ENCODE measurements around the gene SLC25A34. TPM values are rescaled to one million over a fixed set of nuclear protein-coding genes. Genes with fewer than 3 reads are reported as not detected.

SLC25A34 gene
- total and polyA plus RNA-seq, 10 of the 15 experiments (the other 5 are each of a cell fraction or from before 2014, with no cell fraction given) = 0.02 to 1.6 (median 0.39) TPM

DNA sequence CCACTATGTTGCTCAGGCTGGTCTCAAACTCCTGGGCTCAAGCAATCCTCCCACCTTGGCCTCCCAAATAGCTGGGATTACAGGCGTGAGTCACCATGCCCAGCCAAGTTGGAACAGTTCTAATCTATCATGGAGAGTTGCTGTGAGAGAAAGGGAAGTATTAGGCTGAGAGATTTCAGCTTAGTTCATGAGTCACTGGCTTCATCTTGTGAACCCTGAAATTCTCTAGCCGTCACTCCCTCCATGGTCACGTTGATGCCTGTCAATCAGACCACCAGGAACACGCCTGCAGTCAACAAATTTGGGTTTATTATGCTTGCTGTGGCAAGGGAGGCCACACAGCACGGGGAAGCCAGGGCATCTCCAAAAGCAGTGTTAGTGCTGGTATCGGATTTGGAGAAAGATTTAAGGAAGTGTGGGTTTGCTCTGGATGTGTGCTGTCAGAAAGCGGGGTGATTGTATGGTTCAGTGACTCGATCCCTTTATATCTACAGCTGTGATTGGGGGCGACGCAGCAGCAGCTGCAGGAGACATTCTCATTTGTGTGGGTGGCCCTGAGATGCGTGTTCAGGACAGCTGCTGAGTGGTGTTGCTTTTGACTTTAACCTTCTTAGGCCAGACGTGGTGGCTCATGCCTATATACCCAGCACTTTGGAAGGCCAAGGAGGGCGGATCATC is 52.7 kb downstream of the SLC25A34 start:
- RAD21 ChIA-PET (ENCODE audit: unreplicated experiment) = interaction anchor here (1.3 kb wide), 1 partner anchor 23 kb away, joined by 3 read pairs; no protein-coding TSS in a partner anchor
- POLR2A ChIA-PET = interaction anchor here (0.5 to 0.6 kb wide), 2 partner anchors 178 to 197 kb away, joined by 3 to 4 read pairs; no protein-coding TSS in a partner anchor
- TF ChIP-seq RAD21 (IDR thresholded peaks at IDR 0.05; ENCODE audit: insufficient read depth, low read depth, low read length) = no peak
- TF ChIP-seq, protein P1, sequence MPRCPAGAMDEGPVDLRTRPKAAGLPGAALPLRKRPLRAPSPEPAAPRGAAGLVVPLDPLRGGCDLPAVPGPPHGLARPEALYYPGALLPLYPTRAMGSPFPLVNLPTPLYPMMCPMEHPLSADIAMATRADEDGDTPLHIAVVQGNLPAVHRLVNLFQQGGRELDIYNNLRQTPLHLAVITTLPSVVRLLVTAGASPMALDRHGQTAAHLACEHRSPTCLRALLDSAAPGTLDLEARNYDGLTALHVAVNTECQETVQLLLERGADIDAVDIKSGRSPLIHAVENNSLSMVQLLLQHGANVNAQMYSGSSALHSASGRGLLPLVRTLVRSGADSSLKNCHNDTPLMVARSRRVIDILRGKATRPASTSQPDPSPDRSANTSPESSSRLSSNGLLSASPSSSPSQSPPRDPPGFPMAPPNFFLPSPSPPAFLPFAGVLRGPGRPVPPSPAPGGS (IDR thresholded peaks at IDR 0.05; ENCODE audit: borderline replicate concordance, insufficient read depth, low read depth, low read length, poor library complexity, severe bottlenecking) = no peak
- TF ChIP-seq, protein P2, sequence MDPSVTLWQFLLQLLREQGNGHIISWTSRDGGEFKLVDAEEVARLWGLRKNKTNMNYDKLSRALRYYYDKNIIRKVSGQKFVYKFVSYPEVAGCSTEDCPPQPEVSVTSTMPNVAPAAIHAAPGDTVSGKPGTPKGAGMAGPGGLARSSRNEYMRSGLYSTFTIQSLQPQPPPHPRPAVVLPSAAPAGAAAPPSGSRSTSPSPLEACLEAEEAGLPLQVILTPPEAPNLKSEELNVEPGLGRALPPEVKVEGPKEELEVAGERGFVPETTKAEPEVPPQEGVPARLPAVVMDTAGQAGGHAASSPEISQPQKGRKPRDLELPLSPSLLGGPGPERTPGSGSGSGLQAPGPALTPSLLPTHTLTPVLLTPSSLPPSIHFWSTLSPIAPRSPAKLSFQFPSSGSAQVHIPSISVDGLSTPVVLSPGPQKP (IDR thresholded peaks at IDR 0.05; ENCODE audit: low read depth, low read length) = no peak
- TF ChIP-seq TARDBP (IDR thresholded peaks at IDR 0.05; ENCODE audit: borderline replicate concordance) = no peak
- no peak for TF ChIP-seq SMARCA5 (IDR thresholded peaks at IDR 0.05)
- TF ChIP-seq, protein P3, sequence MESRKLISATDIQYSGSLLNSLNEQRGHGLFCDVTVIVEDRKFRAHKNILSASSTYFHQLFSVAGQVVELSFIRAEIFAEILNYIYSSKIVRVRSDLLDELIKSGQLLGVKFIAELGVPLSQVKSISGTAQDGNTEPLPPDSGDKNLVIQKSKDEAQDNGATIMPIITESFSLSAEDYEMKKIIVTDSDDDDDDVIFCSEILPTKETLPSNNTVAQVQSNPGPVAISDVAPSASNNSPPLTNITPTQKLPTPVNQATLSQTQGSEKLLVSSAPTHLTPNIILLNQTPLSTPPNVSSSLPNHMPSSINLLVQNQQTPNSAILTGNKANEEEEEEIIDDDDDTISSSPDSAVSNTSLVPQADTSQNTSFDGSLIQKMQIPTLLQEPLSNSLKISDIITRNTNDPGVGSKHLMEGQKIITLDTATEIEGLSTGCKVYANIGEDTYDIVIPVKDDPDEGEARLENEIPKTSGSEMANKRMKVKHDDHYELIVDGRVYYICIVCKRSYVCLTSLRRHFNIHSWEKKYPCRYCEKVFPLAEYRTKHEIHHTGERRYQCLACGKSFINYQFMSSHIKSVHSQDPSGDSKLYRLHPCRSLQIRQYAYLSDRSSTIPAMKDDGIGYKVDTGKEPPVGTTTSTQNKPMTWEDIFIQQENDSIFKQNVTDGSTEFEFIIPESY (IDR thresholded peaks at IDR 0.05) = no peak
- TF ChIP-seq, protein P4, sequence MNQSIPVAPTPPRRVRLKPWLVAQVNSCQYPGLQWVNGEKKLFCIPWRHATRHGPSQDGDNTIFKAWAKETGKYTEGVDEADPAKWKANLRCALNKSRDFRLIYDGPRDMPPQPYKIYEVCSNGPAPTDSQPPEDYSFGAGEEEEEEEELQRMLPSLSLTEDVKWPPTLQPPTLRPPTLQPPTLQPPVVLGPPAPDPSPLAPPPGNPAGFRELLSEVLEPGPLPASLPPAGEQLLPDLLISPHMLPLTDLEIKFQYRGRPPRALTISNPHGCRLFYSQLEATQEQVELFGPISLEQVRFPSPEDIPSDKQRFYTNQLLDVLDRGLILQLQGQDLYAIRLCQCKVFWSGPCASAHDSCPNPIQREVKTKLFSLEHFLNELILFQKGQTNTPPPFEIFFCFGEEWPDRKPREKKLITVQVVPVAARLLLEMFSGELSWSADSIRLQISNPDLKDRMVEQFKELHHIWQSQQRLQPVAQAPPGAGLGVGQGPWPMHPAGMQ (IDR thresholded peaks at IDR 0.05; ENCODE audit: borderline replicate concordance) = no peak
- no peak for TF ChIP-seq FOS (IDR thresholded peaks at IDR 0.05; ENCODE audit: borderline replicate concordance, extremely low read depth, insufficient read length)
- TF ChIP-seq BHLHE40 (IDR thresholded peaks at IDR 0.05; ENCODE audit: borderline replicate concordance in 1 of 2, low read depth in 2 of 2, low read length in 1 of 2) = peak in 1 of 2 experiments; percentile 26; a peak in 1 of 4 replicates
- no peak for TF ChIP-seq FOXM1 (IDR thresholded peaks at IDR 0.05; ENCODE audit: low read depth, low read length)
- TF ChIP-seq ZBTB11 (CRISPR knock-in tag; IDR thresholded peaks at IDR 0.05) = no peak
- TF ChIP-seq POLR2AphosphoS5 (IDR thresholded peaks at IDR 0.05; ENCODE audit: low read length) = no peak
- TF ChIP-seq ZBED1 (IDR thresholded peaks at IDR 0.05; ENCODE audit: borderline replicate concordance) = no peak

More for the DNA sequence above, 52.7 kb downstream of the SLC25A34 start:
- ATAC-seq = peak; percentile 34; the same call in 2 of the 3 replicates
- Histone ChIP-seq H3K9ac (ENCODE audit: control insufficient read depth, insufficient read depth, low read length) (no peak overlapping the region), H3K36me3 (ENCODE audit: control insufficient read depth in 2 of 2, insufficient read depth in 2 of 2, low read length in 1 of 2) (no peaks in the 10 kb centered on the region), H3K4me1 (ENCODE audit: control insufficient read depth, insufficient read depth, low read length) (peaks cover 5% of the 10 kb centered on the region), H4K20me1 (ENCODE audit: control insufficient read depth, insufficient read depth) (no peaks in the 10 kb centered on the region), H2AFZ (ENCODE audit: control insufficient read depth, low read depth, low read length) (peak overlapping the region; percentile 56), H3K9me3 (replicated peaks; ENCODE audit: control insufficient read depth, insufficient read depth, low read length) (no peaks in the 10 kb centered on the region), H3K27me3 (replicated peaks in 1 of 2; ENCODE audit: control insufficient read depth in 2 of 2, insufficient read depth in 2 of 2, low read length in 1 of 2) (no peaks in the 10 kb centered on the region; a peak in 1 of 4 replicates), H3K27ac (ENCODE audit: control insufficient read depth, insufficient read depth) (no peak overlapping the region), H3K4me3 (no peak overlapping the region), H3K4me2 (ENCODE audit: control insufficient read depth, insufficient read depth) (no peak overlapping the region; the same call in 1 of the 2 replicates), H3K79me2 (ENCODE audit: control insufficient read depth, insufficient read depth, low read length) (no peaks in the 10 kb centered on the region)
- in situ Hi-C loops (cut with MboI) = no loop called here
- WGBS (ENCODE audit: insufficient coverage, insufficient replicate concordance, low lambda C conversion rate, missing lambda C conversion rate) = 17% methylated on average over 13 of the region's 13 CpGs
- no peak for DNase-seq (ENCODE audit: low read depth, low spot score)
- CTCF ChIA-PET = interaction anchor here (0.6 to 0.9 kb wide), 3 partner anchors 10 to 264 kb away, joined by 3 read pairs; no protein-coding TSS in a partner anchor
- SMC1A ChIA-PET (ENCODE audit: uncharacterized antibody, unreplicated experiment) = interaction anchor here (0.9 to 1.8 kb wide), 2 partner anchors 92 to 218 kb away, joined by 3 to 8 read pairs; no protein-coding TSS in a partner anchor
- FAIRE-seq = no peak
- BruUV-seq (replicated peaks) = no TSS peak
- intact Hi-C loops (cut with micrococcal nuclease; ENCODE audit: unreplicated experiment) = no loop called here

All from GM12878 (cell line).